Epithelial cell of alveolus of lung (primary cell): ENCODE data around the gene LRP2BP. TPM values are rescaled to one million over a fixed set of nuclear protein-coding genes. Genes with fewer than 3 reads are reported as not detected.

Source experiments
- total RNA-seq: library from RNA; depleted of rRNA; stranded (reverse); fragments of >200 nt; gene quantifications from 2 replicates; pipeline ENCODE4 v1.2.1, GENCODE V29; 2015

LRP2BP gene
- 0.39 and 1.6 TPM in 2 replicates for total RNA-seq

DNA sequence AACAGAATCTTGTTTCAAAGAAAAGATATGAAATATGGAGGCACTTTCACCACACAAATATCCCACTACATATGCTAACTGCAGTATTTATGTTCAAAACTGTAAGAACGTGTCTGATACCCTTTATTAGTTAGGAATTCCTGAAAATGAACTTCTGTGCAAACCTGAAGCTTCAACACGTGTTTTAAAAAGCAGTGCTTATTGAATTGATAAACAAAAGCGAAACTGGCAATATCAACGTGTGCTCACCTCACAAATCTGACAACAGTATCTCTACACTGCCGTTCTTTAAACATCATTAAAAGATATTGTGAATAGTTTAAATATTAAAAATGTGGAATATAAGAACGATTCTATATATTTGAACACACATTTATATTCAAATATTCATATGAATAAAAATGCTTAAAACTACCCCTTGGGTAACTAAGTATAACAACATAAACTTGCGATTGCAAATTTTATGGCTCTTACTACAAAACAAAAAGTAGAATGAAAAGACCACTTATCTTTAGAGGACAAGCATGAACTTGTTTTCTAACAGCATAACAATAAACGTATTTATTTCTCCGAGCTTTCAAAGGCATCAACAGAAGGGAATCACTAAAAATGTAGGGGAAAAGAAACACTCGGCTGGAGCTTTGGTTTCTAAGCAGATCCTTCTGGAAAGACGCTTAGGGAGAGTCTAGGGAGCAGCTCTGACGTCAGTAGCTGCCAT, at the start of gene LRP2BP:
LRP2BP (minus strand) TSS at position 687 of the 718 bp plus-strand sequence. CDS start 17,738 bp downstream, outside the sequence.

DNA sequence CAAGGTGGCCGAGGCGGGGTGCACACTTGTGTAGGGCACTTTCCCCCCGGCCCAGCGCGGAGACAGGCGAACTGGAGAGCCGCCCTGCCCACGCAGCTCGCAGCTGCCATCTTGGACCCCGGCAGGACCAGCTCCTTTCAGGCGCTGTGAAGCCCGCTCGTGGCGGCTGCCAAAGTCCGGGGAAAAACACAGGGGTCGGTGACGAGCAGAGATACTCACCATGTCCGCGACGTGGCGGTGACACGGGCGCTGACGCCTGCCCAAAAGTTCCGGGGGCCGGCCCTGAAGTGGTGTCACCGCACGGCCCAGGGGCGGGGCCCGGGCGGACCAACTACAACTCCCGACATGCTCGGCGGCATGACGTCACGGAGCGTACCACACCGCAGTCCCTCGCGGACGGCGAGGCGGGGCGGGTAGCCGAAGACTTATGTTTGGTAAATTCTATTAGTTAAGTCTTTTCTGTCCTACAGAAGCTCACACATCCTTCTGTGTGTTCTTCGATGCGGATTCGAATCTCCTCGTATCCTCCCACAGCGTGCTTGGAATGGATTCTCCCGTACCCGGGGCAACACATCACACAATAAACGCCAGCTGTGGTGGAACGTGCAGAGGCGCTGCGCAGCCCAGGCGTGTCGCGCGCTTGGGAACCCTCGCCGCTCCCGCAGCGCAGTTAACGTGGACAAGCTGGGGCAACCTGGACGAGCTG, 30.1 kb upstream of the LRP2BP start, which contains the start of gene UFSP2:
UFSP2 (minus strand) TSS at position 318 of the 706 bp plus-strand sequence; CDS start at position 222, 96 bp downstream.

DNA sequence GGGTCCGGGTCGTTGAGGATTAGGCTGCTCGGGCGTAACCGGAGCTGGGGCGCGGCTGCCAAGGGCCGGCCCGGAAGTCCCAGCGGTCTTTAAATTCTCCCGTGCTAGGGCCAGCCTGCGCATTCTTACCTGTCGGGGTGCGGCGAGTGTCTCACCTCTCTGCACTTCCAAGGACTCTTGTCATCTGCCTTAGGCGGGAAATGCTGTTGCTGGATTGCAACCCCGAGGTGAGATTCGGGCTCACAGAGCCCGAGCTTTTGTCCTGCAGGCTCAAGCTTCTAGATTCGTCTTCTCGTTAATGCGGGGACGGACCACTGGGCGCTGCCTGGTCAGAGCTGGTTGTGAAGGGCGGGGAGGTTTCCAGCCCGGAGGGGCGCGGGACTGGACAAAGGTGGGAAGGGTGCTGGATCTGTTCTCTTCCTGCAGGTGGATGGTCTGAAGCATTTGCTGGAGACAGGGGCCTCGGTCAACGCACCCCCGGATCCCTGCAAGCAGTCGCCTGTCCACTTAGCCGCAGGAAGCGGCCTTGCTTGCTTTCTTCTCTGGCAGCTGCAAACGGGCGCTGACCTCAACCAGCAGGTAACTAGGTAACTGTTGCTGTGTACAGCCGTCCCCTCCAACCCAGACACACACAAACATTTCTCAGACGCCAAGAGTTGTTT, 1.1 kb upstream of the LRP2BP start, which contains the start of gene ANKRD37:
ANKRD37 (plus strand) TSS at position 118 of the 662 bp plus-strand sequence; CDS start at position 201, 83 bp downstream.

Other genes with a start within 250 kb of the LRP2BP start
- 28.5 and 31.5 TPM in 2 replicates for gene CFAP97, start 191.9 kb downstream of the LRP2BP start, total RNA-seq
- gene SNX25, start 186.3 kb downstream of the LRP2BP start, total RNA-seq = 7.9 and 9.3 TPM in 2 replicates
- 5.9 and 13.7 TPM in 2 replicates for gene ANKRD37, start 917 bp upstream of the LRP2BP start, total RNA-seq
- gene UFSP2, start 30.0 kb upstream of the LRP2BP start, total RNA-seq = 21.3 and 28.3 TPM in 2 replicates
- 0.88 and 1.2 TPM in 2 replicates for gene CCDC110, start 75.8 kb upstream of the LRP2BP start, total RNA-seq
- 15.9 and 90.0 TPM in 2 replicates for gene PDLIM3, start 139.6 kb upstream of the LRP2BP start, total RNA-seq